HG03469 (cell line): Measurements from ENCODE around the gene NARF.

Source experiments
- ATAC-seq: cut with Tn5 transposase; IDR thresholded peaks from one replicate; pipeline ENCODE4 v1.9.1; 2021; ENCODE audit warnings: mild to moderate bottlenecking, moderate library complexity, moderate number of reproducible peaks; ENCODE audit not compliant: unreplicated experiment

The NARF gene

DNA sequence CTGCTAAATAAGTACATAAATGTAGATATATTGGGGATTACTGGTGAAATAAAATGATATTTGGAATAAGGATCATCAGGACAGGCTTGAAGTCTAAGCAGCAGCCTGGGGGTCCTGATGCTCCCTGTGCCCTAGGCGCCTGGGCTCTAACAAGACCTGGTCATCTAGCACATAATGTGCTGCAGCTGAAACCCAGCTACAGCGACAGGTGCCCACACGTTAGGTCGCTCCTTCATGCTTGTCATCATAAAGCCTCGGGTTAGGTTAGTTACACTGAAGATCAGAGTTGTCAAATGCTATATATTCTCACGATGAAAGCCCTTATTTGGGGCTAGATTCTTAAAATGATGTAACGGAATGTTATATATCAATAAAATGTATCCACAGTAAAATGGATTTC lies 11.5 kb downstream of the NARF start:
- no peak for ATAC-seq

DNA sequence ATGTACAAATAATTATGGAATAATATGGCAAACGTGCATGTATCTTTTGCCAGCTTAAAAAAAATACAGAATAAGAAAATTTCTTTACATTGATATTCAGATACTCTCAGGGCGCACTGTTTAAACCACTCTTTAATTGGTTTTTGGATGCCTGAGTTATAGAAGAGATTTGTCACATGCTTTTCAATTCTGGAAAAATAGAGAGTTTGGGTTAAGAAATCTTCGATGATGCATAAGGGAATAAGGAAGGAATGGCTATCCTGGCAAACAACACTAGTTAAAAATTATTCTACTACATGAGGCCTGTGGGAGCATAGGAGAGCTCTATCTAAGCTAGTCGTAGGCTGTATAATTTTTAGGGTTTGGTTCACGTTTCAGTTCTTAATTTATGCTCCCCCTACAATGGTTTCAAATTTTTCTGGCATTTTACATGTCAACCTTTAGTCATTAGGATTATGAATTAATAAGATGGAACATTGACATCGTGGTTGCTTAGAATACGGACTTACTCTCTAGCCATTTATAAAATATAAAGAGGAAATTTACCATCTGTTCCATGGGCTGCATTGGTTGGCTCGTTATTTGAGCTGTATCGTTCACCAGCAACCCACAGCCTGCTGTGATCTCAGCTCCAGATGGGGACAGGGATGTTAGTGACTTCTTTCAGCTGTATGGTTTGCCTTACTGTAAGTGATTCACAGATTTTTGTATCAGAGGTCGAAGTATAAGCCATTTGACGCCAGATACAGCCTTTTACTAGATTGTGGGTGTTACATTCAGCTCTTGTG lies 15.9 kb downstream of the NARF start:
- ATAC-seq, result no peak

DNA sequence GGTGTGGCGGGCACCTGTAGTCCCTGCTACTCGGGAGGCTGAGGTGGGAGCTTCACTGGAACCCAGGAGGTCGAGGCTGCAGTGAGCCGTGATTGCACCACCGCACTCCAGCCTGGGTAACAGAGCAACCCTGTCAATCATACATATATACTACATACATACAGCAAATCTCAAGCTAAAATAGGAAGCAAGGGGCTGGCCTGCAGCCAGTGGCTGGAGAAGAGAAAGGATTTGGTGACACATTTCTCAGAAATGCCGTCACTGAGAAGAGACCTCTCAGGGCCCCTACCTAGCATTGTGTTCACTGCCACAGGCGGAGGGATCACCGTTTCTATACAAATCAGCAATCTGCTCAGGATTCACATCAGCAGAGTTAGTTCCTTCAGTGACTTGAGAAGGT lies 16.9 kb downstream of the NARF start:
- ATAC-seq, result no peak

DNA sequence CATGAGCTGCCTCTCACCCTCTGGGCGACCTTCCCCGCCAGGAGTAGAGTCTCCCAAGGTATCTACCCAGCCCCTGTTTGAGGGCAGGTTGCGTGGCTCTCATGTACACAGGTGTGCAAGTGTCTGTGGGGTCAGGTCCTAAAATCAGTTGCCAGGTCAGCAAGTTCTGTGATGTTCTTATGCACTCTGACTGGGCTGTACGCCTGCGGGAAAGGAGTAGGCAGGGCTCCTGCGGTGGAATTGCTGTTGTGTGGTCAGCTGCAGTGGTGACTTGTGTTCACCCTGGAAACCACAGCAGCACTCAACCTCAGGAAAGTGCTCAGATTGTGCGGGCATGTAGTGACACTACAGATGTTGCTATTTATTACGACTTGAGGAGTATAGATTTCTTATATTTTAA lies 19.4 kb downstream of the NARF start:
- no peak for ATAC-seq

DNA sequence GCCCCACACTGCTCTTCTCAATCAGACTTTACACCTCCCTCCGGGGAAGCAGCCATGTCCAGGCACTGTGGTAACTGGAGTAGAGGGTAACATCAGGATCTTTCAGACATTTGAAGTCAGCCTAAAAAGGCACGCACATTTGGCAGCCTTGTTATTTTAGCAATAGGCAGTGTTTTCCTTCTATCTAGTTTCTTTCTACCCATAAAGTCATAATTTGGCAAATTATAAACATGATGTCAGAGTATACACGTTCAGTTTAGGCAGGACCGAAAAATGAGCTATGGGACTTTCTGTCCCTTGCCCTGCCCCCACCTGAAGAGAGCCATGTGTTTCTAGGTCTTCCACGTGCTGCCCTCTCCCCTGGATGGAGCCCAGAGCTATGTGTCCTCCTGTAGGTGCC lies 21.1 kb downstream of the NARF start:
- ATAC-seq, result no peak

DNA sequence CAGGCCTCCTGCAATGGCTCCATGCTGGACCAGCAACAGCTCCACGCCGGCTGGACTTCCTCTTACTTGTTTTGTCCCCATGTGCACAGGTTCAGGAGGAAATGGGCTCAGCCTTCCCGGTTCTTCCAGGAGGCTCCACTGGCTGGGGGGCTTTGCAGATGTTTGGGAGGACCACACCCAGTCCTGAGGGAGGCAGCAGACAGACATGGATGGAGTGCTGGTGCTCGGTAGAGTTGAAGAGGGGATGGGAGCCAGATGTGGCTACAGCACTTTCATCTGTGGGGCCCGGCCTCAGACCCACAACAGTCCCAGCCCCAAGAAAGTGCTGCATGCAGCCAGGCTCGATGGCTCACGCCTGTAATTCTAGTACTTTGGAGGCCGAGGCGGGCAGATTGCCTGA lies 21.8 kb downstream of the NARF start:
- no peak for ATAC-seq

DNA sequence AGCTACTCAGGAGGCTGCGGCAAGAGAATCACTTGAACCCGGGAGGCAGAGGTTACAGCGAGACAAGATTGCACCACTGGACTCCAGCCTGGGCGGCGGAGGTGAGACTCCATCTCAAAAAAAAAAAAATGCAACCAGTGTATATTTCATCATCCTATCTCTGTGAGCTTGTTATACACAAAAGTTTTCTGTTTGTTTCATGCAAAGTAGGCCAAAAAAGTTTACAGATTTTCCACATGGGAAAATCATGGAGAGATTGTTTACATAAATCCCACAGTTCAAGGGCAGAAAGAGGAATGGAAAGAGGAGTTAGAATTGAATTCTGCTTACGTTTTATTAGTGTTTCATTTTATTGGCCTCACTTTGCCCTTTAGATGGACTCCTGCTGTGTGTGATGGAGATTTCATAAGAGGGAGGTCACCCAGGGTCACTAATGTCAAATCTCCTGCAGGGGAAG lies 24.7 kb downstream of the NARF start:
- no peak for ATAC-seq

DNA sequence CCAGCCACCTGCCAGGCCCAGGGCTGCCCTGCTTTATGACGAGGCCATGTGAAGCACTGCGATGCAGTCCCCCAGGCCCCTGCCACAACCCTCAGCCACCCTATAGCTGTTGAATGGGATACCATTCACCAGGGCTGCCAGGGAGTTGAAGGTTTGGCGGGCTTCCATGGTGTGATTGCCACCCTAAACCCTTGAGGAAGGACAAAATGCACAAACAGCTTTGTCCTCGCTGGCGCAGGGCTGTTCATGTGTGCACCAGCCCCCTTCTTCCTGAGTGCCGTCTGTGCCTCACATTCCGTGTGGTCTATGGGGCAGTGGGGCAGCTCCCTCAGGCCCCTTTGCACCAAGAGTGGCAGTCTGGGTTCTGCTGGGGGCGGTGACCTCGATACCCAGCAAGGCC lies 25.3 kb downstream of the NARF start:
- ATAC-seq, result no peak

DNA sequence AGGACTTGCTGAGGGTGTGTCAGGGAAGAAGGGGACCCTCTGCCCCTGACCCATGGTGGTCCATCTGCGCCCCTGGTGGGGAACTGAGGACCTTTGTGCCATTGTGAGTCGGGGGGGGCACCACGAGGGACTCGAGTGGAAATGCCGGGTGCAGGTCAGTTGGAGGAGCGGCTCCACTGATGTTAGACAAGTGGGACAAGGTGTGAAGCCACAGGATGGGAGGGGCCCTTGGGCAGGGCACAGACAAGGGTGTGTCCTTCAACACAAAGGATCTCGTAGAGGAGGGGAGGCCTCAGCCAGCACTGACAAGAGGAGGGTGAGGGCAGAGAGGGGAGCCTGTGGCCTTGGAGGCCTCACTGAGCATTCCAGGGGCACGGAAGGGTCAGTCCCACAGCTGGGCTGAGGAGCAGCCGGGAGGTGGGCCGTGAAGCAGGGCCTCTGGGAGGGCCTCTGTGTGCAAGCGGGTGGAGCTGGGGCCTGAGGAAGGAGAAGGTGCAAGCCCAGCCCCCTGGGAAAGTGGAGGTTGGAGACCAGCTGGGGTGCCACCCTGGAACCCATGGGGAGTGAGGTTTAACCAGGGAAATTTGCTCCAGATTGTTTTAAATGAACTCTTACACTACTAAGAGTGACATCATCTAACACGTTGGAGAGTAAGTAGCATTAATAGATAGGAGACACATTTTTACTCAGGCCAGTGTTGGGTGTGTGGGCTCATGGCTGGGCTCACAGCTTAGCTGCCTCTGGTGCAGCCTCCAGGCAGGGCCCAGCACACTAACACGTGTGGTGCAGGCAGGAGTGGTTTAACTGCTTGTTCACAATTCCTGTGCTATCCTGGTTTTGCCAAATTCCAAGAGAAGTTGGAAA lies 27.9 kb downstream of the NARF start:
- ATAC-seq, result no peak

DNA sequence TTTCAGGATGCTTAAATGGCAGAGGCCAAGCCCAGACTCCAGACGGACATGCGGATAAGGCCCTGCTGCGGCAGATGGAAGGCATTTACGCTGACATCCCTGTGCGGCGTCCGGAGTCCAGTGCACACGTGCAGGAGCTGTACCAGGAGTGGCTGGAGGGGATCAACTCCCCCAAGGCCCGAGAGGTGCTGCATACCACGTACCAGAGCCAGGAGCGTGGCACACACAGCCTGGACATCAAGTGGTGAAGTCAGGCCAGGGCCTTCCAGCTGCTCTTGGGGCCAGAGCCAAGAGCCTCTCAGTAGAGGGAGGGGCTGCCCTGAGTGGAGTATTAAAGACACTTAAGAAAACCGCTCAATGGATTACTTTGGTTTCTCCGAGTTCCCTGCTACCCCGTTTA lies 29.4 kb downstream of the NARF start:
- ATAC-seq, result no peak

DNA sequence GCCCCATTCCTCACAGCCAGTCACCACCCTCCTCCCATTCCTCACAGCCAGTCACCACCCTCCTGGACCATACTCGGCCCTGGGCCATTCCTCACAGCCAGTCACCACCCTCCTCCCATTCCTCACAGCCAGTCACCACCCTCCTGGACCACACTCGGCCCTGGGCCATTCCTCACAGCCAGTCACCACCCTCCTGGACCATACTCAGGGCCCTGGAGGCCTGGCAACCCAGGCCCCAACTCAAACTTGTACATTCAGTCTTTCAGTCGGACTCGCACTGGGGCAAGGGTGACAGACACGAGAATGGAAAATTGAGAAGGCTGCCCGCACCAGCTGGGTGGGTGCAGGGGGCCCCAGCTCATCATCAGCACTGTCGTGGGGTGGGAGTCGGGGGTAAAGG lies 30.6 kb downstream of the NARF start:
- ATAC-seq, result no peak

DNA sequence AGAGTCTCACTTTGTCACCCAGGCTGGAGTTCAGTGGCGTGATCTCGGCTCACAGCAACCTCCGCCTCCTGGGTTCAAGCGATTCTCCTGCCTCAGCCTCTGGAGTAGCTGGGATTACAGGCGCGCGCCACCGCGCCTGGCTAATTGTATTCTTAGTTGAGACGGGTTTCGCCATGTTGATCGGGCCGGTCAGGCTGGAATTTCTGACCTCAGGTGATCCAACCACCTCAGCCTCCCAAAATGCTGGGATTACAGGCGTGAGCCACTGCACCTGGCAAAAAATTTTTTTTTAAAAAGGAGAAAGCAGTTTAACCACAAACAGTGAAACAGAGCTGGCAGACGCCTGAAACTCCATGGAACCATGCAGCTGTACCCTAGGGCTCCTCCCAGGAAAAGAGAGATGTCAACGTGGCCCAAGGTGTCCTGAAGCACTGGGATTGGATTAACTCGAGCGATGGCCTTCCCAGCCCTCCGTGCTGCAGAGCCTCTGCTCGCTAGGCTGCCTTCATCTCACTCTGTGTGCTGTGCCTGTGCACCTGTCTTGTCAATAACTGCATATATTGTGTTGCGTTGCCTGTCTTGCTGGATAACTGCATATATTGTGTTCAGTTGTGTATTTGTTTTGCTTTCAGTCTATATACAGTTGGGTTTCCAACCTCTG lies 31.4 kb downstream of the NARF start:
- ATAC-seq, result no peak

DNA sequence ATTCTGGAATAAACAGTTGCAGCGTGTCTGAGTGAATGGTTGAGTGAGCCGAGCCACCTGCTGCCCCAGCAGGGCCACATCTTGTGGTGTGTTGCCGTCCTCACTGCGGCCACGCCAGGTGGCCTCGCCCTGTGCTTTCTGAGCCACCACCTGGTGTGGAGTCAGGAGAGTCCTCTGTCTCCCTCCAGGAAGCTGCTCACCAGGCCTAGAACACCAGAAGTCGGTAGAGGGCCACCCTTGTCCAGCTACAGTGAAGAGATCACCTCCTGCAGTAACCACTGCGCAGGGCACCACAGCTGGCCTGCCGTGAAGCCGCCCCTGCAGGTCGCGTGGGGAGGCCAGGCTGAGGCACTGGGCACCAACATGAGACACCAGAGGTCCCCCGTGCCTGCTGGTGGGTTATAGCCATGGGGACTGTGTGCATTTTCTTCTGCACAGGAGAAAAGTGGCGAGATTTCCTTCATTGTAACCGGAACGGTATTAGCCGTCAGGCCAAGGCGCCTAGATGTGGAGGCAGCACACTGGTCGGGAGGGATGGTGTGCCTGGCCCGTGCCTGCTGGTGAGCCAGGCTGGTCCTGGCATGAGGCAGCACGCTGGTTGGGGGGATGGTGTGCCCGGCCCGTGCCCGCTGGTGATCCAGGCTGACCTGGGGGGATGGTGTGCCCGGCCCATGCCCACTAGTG lies 32.1 kb downstream of the NARF start:
- ATAC-seq, result no peak

DNA sequence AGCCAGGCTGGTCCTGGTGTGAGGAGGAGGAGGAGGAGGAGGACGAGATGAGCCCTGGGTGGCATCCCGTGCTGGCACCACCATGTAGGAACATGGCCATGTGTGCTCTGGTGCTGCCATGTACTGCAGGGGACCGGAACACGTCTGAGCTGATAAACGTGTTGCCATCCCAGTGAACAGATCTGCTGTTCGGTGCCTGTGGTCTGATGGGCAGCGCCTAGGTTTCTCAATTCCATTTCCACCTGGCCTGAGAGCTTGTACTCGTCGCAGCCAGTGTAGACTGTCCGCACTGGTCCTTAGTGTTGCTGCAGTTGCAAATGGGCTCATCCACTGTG lies 32.6 kb downstream of the NARF start:
- ATAC-seq, result no peak

DNA sequence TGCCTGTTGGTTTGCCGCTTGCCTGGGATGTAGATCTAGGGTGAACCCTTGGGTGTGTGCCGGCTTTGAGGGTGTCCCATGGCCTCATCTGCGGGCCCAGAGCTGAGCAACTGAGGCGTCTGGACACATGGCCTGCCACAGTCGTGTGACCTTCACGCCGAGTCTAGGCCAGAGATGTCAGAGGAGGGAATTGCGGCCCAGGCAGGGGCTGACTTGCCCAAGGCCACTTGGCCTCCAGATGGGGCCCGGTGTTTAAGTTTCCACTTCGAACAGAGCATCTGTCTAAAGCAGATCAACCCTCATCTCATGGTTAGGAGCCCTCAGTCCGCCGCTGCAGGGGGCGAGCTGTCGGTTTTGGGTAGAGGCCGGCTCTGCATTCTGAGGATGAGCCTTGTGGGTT lies 33.0 kb downstream of the NARF start:
- no peak for ATAC-seq

DNA sequence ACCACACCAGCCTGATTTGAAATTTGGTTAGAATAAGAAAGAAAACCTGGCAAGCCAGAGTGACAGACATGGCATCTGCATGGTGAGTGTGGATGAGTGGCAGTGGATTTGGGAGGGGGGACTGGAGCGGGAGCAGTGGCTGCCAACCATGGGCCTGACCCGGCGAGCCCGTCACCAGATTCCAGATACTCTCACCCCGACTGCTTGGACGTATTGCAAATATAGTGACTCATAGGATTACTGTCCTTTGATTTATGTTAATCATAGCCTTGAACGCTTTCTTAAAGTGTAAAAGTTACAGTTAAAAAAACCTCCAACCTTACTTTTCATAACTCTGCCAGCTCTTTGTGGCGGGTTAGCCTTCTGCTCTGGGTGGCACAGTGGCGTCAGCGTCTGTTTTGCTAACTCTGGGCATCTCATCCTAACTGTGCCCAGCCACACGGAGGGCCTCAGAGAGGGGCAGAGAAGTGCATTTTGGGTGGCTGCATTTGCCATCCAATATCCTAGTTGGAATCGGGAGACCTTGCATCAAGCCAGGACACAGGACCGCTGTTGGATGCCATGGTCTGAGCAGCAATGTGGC lies 34.2 kb downstream of the NARF start:
- no peak for ATAC-seq

DNA sequence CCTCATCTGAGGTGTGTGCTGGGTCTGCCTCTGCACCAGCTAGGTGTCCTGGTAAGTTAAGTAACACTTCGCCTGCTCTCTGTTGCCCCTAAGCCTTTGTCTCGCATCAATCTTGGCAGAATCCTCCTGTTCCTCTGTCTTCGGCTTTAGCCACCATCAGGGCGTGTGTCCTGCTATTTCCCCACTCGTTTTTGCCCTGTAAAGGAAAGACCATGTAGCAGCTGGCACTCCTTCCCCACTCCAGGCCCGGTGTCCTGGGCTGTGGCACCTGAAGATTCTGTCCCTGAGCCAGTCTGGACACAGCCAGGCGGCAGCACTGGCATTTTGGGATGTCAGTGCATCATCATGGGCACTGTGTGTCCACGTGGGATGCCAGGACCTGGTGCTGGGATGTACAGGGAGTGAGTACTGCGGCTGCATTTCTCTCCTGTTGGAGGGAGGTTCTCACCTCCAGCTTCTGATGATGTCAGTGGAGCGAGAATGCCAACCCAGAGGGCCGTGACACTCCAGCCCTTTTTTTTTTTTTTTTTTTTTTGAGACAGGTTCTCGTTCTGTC lies 34.8 kb downstream of the NARF start:
- ATAC-seq, result no peak

DNA sequence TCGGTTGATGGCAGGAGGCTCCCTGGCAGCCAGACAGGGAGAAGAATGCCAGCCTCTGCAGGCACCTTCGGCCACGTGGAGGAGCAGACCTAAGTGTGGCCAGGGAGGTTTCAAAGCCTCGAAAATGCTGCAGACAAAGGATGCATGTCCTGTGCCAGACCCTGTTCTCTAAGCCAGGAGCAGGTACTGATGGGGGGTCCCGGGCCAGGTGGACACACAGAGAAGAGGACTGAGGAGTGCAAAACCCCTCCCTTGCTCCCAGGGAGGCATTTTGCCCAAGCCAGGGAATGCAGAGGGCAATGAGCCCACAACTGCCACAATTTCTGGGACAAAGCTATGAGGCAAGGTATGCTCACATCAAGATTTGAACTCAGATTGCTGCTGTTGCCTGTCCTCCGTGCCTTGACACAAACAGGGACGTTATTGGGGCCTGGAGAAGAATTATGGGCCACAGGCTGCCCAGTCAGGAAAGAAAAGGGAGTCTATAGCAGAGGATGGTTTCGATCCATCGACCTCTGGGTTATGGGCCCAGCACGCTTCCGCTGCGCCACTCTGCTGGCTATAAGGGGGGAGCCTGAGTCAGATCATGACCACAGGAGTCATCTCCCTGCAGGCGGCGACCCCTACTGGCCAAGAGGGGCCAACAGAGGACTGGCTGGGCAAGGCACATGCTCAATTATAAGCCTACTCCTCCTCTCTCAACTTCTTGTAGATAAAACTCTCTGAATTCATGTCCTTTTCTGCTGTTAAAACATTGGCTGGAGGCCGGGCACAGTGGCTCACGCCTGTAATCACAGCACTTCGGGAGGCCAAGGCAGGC lies 35.9 kb downstream of the NARF start:
- no peak for ATAC-seq

DNA sequence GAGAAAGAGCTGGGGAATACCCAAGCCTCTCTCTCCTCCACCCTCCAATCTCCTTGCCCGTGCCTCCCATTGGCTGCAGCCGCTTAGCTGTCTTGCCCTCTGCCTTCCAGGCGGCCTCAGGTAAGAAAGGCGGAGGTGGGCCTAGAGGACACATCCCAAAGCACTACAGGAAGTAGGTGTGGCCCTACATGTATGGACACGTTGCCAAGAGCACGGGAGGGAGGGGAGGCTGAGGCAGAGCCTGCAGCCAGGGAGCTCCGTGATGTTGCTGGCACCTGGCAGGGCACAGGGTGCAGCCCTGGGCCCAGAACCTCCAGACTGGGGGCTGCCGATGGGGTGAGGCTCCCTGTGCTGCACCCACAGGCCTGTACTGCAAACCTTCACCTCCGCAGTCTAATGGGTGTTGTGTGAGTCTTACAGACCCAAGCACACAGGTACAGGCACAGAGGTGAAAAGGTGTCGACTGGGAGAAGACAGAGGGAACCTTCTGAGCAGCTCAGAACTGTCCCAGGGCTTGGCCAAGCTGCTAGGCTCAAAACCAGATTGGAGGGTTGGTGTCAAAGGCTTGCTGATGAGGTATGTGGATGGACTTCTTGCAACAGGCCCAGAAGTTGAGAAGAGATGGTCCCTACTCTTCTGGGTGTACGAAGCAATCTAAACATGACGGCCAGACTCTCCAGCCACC lies 37.4 kb downstream of the NARF start:
- no peak for ATAC-seq
